GM18502 (cell line): Measurements from ENCODE around the gene VSX2.

ENCODE experiments used
- ATAC-seq: cut with Tn5 transposase; IDR thresholded peaks from one replicate; pipeline ENCODE4 v1.9.1; 2021; ENCODE audit warnings: mild to moderate bottlenecking; ENCODE audit not compliant: unreplicated experiment, poor library complexity

VSX2 gene

DNA sequence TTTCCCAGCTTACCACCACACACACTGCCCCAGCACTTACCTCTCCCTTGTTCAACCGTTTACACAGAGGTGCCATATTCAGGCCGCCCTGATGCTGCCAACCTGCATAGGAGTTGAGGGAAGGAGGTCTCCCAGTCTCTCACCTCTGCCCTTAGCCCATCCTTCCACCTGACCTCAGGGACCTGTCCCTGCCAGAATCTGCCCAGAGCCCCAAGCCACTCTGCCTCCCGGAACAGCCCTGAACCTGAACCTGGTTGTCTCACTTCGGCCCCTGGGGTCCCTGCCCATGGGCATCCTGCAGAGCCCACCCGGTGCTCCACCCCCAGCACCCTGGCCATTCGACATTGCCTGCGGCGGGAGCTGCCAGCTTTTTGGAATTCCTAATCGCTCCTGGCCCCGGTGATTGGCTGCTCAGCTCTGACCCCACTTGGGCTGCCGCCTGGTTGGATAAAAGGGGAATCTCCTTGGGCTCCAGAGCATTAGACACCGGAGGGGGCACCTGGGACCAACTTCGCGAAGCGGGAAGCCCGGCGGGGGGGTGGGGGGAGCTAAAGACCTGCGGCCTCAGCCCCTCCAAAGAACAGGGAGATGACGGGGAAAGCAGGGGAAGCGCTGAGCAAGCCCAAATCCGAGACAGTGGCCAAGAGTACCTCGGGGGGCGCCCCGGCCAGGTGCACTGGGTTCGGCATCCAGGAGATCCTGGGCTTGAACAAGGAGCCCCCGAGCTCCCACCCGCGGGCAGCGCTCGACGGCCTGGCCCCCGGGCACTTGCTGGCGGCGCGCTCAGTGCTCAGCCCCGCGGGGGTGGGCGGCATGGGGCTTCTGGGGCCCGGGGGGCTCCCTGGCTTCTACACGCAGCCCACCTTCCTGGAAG, at the start of gene VSX2:
Gene VSX2 (plus strand): TSS at position 476 of the 874 bp plus-strand sequence. CDS start 113 bp downstream, at position 589.
- no peak for ATAC-seq

- ATAC-seq = no peak
Measured at GRCh38 chr14:74190927-74191575, 48.2 kb upstream of the VSX2 start.

DNA sequence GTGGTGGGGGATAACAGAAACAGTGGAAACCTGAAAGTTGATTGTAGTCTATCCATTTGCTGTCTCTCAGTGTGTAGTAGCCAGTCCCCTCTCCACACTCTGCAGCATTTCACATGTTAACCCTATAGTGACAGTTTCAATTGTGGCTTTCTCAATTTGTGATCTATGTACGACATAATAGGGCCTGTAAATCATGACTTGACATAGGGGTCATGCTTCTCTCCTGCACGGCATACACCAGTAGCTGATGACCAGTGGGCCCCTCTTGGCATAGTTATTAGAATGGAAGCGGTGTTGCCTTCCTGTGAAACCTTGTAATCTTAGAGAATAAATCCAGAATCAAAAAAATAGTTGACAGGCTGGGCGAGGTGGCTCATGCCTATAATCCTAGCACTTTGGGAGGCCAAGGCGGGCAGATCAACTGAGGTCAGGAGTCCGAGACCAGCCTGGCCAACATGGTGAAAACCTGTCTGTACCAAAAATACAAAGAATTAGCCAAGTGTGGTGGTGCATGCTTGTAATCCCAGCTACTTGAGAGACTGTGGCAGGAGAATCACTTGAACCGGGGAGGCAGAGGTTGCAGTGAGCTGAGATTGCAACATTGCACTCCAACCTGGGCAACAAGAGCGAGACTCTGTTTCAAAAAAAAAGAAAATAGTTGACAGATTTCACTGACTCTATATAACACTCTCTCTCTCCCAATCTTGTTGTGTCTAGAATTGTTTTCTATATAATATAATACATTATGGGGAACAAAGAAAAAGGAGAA, 44.6 kb upstream of the VSX2 start:
- ATAC-seq = no peak

DNA sequence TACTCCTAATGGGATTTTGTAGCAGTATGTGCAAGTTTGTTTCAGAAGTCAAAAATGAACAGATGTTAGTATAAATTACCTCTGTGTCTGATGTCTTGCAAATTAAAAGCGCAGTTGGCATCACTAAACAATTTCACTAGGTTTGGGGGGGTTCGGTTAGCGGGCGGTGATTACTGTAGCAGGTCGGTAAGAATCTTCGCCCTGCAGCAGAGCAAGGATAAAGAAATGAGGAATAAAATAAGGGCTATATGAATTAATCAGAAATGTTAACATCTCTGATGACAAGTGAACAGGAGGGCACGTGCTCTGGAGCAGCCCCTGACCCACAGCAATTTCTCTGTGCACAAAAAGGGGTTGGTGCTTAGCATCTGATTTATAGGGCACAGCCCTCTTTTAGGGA, 43.6 kb upstream of the VSX2 start:
- no peak for ATAC-seq

- ATAC-seq = no peak
Measured at GRCh38 chr14:74198441-74199234, 40.6 kb upstream of the VSX2 start.

- ATAC-seq = no peak
Measured at GRCh38 chr14:74202113-74202512, 37.1 kb upstream of the VSX2 start.

DNA sequence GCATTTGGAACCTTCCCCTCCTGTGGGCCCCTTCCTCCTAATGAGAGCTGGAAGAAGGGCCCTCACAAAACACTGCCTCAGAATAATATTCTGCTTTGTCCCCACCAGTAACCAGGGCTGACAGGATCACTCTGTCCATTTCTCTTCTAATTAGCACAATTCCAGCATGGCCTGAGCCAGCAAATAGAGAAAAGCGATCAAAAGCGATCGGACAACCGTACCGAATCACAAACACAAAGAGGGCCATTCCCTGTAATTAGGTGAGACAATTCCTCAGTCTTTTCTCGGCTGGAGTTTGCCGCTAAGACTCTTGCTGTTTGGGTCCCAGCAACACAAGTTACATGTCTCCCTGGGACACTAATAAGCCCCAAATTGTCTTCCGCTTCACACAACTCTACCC, 35.6 kb upstream of the VSX2 start:
- no peak for ATAC-seq

DNA sequence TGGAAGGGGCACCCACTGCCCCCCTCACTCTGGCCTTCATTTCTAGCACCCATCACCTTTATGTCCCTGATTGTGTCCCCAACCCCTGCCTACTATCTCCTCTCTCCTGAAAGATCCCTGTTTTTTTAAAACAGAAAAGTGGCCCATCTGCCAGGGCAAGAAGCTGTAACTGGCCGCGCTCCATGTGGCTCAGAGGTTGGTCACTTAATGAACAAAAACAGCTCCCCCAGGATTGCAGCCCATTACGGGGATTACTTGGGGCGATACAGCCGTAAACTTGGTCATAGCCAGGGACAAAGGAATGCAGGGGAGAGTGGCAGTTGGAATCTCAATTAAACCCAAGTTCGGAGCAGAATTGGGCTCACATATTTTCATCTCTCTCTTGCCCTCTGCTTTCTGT, 34.8 kb upstream of the VSX2 start:
- no peak for ATAC-seq

DNA sequence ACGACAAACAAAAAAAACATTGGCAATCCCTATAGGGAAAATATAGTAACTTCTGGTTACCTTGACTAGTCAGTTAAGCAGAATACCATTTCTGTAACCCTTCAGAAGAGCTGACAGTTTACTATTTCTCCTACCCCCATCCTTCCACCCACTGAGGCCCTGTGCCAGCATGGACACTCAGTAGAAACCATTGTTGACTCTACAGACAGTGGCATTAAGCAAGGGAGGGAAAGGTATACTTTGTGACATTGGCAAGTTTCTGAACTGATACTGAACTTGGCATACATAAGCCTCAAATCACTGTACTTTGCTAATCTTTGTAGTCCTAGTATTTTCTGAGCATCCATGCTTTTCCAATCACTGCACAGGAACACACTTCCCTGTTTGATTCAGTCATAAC, 33.4 kb upstream of the VSX2 start:
- ATAC-seq = no peak

DNA sequence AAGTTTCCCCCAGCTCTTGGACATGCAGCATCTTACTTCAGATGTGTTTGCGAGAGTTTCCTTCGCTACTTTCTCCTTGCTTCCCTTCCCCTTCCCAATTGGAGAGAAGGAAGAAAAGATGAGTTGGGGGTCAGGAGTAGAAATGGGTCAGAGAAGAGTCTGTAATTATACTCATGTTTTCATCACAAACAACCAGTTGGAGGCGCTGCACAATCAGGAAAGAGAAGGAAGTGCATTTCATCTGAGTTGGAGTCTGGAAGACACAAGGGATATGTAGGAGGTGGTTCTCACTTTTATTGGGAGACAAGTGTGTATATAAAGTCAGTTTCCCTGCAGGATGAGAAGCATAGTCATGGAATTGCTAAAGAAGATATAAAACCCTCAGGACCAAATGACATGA, 31.3 kb upstream of the VSX2 start:
- ATAC-seq = no peak

DNA sequence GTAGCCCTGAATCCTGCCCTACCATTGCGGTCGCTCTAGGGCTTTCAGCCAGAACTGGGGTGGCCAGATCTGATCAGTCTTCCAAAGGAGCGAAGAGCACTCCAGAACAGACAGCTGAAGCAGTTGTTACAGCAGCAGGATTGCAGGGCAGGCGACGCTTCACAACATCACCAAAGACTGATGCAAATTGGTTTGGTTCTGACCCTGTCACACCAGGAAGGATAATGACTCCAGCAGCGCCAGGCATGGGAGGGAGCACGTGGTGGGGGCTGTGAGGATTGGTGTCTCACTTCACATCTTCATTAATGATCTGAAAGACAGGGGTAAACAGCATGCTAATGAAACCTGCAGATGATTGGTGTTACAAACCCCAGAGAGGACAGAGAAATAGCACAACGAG, 30.6 kb upstream of the VSX2 start:
- no peak for ATAC-seq

DNA sequence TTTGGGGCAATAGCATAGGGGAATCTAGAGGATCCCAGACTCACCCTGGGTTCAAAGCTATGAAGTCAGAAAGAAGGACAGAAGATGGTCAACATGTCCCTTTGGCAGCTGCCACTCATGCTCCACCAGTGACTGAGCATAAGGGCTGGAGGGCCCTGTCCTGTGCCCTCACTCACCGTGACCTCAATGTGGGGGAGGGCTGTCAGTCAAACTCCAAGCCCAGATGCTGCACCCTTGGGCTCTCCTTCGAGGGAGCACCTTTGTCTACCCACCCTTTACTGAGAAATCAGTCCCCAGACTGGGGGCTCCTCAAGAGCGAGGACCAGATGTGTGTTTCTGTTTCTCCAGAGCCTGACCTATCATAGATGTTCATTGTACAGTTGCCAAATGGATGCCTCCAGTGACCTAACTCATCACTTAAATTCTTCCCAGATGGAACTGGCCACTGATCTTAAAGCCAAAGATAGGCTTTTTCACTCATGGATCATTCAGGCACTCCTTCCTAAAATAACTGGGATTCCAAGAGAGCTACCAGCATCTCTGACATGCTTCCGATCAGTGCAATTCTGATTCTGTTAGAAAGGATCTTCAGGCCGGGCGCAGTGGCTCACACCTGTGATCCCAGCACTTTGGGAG, 27.2 kb upstream of the VSX2 start:
- no peak for ATAC-seq

DNA sequence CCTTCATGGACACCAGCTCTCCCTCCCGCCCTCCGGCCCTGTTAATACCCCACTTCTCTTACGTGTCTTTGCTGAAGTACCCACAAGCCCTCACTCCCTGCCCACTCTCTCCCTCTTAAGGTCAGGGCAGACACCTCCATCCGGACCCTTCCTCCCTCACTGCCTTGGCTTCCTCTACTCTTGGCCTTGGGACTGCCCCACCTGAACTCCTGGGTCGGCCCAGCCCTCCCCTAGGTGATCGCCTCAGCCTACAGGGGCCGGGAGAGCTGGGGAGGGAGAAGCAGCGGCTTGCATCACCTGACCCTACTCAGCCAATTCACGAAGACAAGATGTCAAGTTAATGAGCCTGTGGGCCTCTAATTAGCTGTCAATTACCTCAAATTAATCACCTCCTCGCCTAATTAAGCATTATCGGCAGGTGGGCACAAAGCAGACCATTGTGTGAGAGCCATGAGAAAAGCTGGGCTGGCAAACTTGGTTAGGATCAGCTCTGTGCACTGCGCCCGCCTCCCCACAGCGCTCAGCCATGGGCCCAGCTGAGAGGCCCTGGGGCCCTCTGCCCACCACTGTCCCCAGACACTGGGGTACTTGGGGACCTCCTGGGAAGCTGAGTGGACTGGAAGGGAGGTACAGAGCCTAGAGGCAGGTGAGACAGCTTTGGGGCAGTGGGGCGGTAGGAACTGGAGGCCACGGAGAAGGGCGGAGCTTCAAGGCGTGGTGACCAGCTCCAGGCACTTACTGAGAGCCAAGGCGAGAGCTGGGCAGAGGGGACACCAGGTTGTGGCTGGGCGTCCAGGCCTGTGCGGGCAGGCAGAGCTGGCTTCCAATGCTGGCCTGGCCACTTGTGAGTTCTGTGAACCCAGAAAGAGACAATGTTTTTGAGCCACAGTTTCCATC, 25.1 kb upstream of the VSX2 start:
- no peak for ATAC-seq

GRCh38 chr14:74216671-74217070, 22.6 kb upstream of the VSX2 start:
- ATAC-seq = no peak

- no peak for ATAC-seq
Measured at GRCh38 chr14:74217672-74218448, 21.4 kb upstream of the VSX2 start.

DNA sequence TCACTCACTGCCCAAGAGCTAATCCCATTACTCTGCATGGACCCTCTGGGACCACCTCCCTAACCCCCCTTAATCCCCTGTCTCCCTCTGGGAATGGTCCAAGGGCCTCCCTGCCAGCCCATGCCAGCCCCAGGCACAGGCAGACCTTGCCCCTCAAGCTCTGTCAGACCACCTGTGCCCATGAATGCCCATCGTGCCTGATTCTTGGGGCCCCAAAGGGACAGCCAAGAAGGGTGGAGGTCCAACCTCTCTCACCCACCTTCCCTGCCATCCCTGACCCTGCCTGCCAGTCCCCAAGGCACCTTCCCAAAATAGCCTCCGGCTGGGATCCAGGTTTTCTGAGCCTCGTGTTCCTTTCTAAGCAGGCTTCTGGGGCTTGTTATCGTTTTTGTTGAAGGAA, 20.8 kb upstream of the VSX2 start:
- ATAC-seq = no peak

DNA sequence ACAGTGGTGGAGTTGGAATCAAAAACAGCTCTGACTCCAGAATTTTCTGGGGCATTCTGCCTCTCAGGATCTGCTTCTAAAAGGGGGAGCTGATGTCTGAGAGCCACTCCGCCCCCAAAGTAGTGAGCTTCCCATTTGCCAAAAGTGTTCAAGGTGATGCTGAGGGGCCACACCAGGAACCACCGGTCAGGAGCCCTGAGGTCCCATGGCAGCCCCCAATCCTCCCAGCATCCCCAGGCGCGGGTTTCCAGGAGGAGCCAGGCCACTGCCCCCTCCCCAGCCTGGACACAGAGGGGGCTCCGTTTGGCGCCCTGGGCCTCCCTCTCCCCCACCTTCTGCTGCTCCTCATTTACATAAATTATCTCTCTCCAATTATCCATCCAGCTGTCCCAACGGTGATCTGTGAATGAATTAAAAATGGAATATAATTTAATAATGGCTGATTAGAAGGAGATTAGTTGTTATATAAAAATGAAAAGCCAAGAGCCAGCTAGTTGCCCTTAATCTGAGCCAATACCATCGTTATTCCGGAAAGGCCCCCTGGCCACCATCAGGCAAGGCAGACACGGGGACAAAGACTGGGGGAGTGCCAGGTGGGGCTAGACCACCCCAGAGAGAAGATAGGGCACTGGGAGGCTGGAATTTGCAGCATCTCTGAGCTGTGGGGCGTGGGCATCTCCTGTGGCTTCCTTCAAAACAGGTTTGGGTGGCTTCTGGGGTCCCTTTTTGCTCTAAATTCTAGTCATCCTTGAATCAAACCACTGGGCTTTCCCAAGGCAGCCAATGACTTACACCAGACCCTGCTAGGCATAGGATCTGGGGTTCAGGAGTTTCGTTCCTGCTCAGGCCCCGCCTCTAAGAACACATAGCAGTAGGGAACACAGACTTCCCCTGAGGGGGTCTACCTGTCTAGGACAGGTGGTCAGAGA, 19.7 kb upstream of the VSX2 start:
- ATAC-seq = no peak
